K562 (cell line): ENCODE measurements around the gene VANGL1.

Experiments used
- CLOCK ChIP-seq: fragments of 250-450 bp; sonication (Bioruptor Pico); IDR thresholded peaks from 2 replicates; pipeline ENCODE4 v1.4.0; 2020; ENCODE audit warnings: mild to moderate bottlenecking, moderate library complexity, borderline replicate concordance
- CTCF ChIP-seq, 3 experiments: IDR thresholded peaks in 2 of 3; conservative IDR thresholded peaks in 1 of 3; 2 replicates each; pipeline ENCODE4 v1.5.1; 2011 to 2012; ENCODE audit warnings: low read length in 3 of 3, mild to moderate bottlenecking in 3 of 3, control low read depth in 2 of 3, improper control_type of control experiment in 1 of 3, inconsistent platforms in 1 of 3, low read depth in 1 of 3, mixed read lengths in 1 of 3, moderate library complexity in 1 of 3; ENCODE audit not compliant: insufficient read depth in 2 of 3
- EP300 ChIP-seq: IDR thresholded peaks from 2 replicates; pipeline ENCODE4 v1.6.1; 2012; ENCODE audit warnings: low read length, improper control_type of control experiment
- MTA2 ChIP-seq: fragments of 450-650 bp; IDR thresholded peaks from 2 replicates; pipeline ENCODE4 v1.6.1; 2016; ENCODE audit warnings: low read depth
- ZFX ChIP-seq: sonication (generic); formaldehyde crosslinking; IDR thresholded peaks from 2 replicates; pipeline ENCODE4 v1.8.0; 2022; ENCODE audit warnings: mild to moderate bottlenecking, missing genetic modification reagents, moderate library complexity
- ZNF511 ChIP-seq: sonication (generic); formaldehyde crosslinking; IDR thresholded peaks from 2 replicates; pipeline ENCODE4 v1.8.0; 2022; ENCODE audit warnings: mild to moderate bottlenecking, missing genetic modification reagents

GRCh38 chr1:115713906-115714305, 72.1 kb downstream of the VANGL1 start:
- no peak for TF ChIP-seq ZNF511 (CRISPR knock-in tag)
- no peak for TF ChIP-seq EP300
- TF ChIP-seq MTA2, result no peak
- TF ChIP-seq CLOCK, result no peak
- no peak for TF ChIP-seq ZFX (CRISPR knock-in tag)
- TF ChIP-seq CTCF (IDR thresholded peaks at IDR 0.05 in 2 of 3, conservative IDR thresholded peaks at IDR 0.05 in 1 of 3; ENCODE audit: insufficient read depth in 2 of 3, low read depth in 1 of 3, low read length in 3 of 3), result no peak
